A673 (cell line): ENCODE data around the gene APEX1. TPM values are rescaled to one million over a fixed set of nuclear protein-coding genes. Genes with fewer than 3 reads are reported as not detected.

Source experiments
- BruUV-seq: library from RNA; stranded (reverse); fragments of 400-500 nt; replicated peaks from 2 replicates; lab custom pipeline; 2021; lab: Mats Ljungman, UMichigan
- CTCF ChIA-PET: fragments of 300-600 bp; sonication (Branson Sonifier 250); formaldehyde crosslinking; loops from one replicate; lab custom pipeline; 2022; ENCODE audit warnings: antibody characterized with exemption; lab: Charles Lee
- POLR2A ChIA-PET: fragments of 300-600 bp; sonication (Branson Sonifier 250); formaldehyde crosslinking; loops from one replicate; lab custom pipeline; 2022; ENCODE audit warnings: antibody characterized with exemption; ENCODE audit not compliant: low non-redundant PET; lab: Charles Lee
- DNase-seq: peaks from one replicate; pipeline ENCODE4 v3.0.0-alpha.2; 2015; ENCODE audit warnings: low spot score
- H3K27ac ChIP-seq: fragments of 200-600 bp; sonication (generic); 2 replicates; pipeline ENCODE4 v1.5.1; 2016; ENCODE audit warnings: mixed run types, low read depth, mild to moderate bottlenecking, mixed read lengths, antibody characterized with exemption, low read length; ENCODE audit not compliant: poor library complexity, severe bottlenecking
- H3K27me3 ChIP-seq: fragments of 200-600 bp; sonication (generic); replicated peaks from 2 replicates; pipeline ENCODE4 v1.6.1; 2017; ENCODE audit warnings: mixed run types, low read depth, mild to moderate bottlenecking, mixed read lengths, antibody characterized with exemption, low read length; ENCODE audit not compliant: insufficient read depth, poor library complexity
- H3K36me3 ChIP-seq: fragments of 200-600 bp; sonication (generic); 2 replicates; pipeline ENCODE4 v1.6.1; 2016; ENCODE audit warnings: mixed run types, mild to moderate bottlenecking, mixed read lengths, antibody characterized with exemption, low read length; ENCODE audit not compliant: insufficient read depth, poor library complexity, severe bottlenecking
- H3K4me1 ChIP-seq: fragments of 200-600 bp; sonication (generic); 2 replicates; pipeline ENCODE4 v1.6.1; 2017; ENCODE audit warnings: mixed run types, mild to moderate bottlenecking, mixed read lengths, antibody characterized with exemption, low read length; ENCODE audit not compliant: insufficient read depth, poor library complexity, severe bottlenecking
- H3K4me3 ChIP-seq: fragments of 200-600 bp; sonication (generic); 2 replicates; pipeline ENCODE4 v1.5.1; 2016; ENCODE audit warnings: low read depth, mixed run types, mild to moderate bottlenecking, mixed read lengths, low read length; ENCODE audit not compliant: poor library complexity, severe bottlenecking
- H3K9me3 ChIP-seq: fragments of 200-600 bp; sonication (generic); 2 replicates; pipeline ENCODE4 v1.6.1; 2016; ENCODE audit warnings: mixed run types, low read depth, mild to moderate bottlenecking, mixed read lengths, antibody characterized with exemption, low read length; ENCODE audit not compliant: poor library complexity, severe bottlenecking
- CTCF ChIP-seq: fragments of 300-800, 200-600 bp; sonication (generic); conservative IDR thresholded peaks from 2 replicates; pipeline ENCODE4 v1.5.1; 2017; ENCODE audit warnings: low read depth, mild to moderate bottlenecking, antibody characterized with exemption, low read length, moderate library complexity, mixed read lengths
- EZH2 ChIP-seq: fragments of 200-600 bp; sonication (generic); IDR thresholded peaks from 2 replicates; pipeline ENCODE4 v1.6.1; 2017; ENCODE audit warnings: borderline replicate concordance, low read depth, mild to moderate bottlenecking, mixed read lengths, antibody characterized with exemption, low read length; ENCODE audit not compliant: poor library complexity, severe bottlenecking
- intact Hi-C: fragments of 100-400 bp; cut with micrococcal nuclease; formaldehyde crosslinking; loops from one replicate; pipeline ENCODE4 v1.10.0; 2022; ENCODE audit not compliant: unreplicated experiment
- total RNA-seq: library from RNA; stranded (reverse); gene quantifications from 2 replicates; pipeline ENCODE4 v1.2.3, GENCODE V29; 2021

Gene APEX1
- total RNA-seq, 1 experiment from 2014 or later = 299 TPM

- POLR2A ChIA-PET = no interaction called here
- TF ChIP-seq CTCF = no peak
- TF ChIP-seq EZH2 = no peak
- H3K27ac ChIP-seq = no peak overlapping the region
- no TSS peak for BruUV-seq
- H3K9me3 ChIP-seq = no peaks in the 10 kb centered on the region
- no peak overlapping the region for H3K4me3 ChIP-seq
- peaks cover 3% of the 10 kb centered on the region for H3K4me1 ChIP-seq
- DNase-seq = no peak
- CTCF ChIA-PET = no interaction called here
- no peaks in the 10 kb centered on the region for H3K27me3 ChIP-seq
- intact Hi-C loops = no loop called here
- peaks cover 69% of the 10 kb centered on the region for H3K36me3 ChIP-seq
Observed at GRCh38 chr14:20476776-20477175, 21.8 kb downstream of the APEX1 start.

GRCh38 chr14:20477211-20477876, 22.3 kb downstream of the APEX1 start:
- ChIA-PET CTCF (no interaction called here), POLR2A (no interaction called here)
- no peak for DNase-seq
- Histone ChIP-seq H3K9me3 (no peaks in the 10 kb centered on the region), H3K4me1 (no peaks in the 10 kb centered on the region), H3K4me3 (no peak overlapping the region), H3K27me3 (no peaks in the 10 kb centered on the region), H3K27ac (no peak overlapping the region), H3K36me3 (peaks cover 63% of the 10 kb centered on the region)
- TF ChIP-seq CTCF = no peak
- TF ChIP-seq EZH2 = no peak
- intact Hi-C loops = no loop called here
- BruUV-seq = no TSS peak

GRCh38 chr14:20478894-20479293, 23.9 kb downstream of the APEX1 start:
- TF ChIP-seq CTCF (no peak), EZH2 (no peak)
- intact Hi-C loops = no loop called here
- Histone ChIP-seq H3K9me3 (no peaks in the 10 kb centered on the region), H3K27ac (no peak overlapping the region), H3K27me3 (no peaks in the 10 kb centered on the region), H3K4me1 (no peaks in the 10 kb centered on the region), H3K4me3 (no peak overlapping the region), H3K36me3 (peaks cover 48% of the 10 kb centered on the region)
- DNase-seq = no peak
- no TSS peak for BruUV-seq
- CTCF ChIA-PET = no interaction called here
- POLR2A ChIA-PET = interaction anchor here (0.7 kb wide), 1 partner anchor 71 kb away, joined by 3 read pairs; no protein-coding TSS in a partner anchor
